NCI-H510A treated with DMSO at 0.1 percent for 48 hours (cell line): Measurements from ENCODE around the gene CPED1.
"Not testable (repeated sequence)": the region's sequence is repeated elsewhere in the genome, so short reads cannot be mapped to it uniquely, and the experiment has no call there.

Experiments
- DNase-seq: peaks from one replicate; lab custom pipeline; 2025; lab: John Stamatoyannopoulos, UW

Gene CPED1

GRCh38 chr7:121020249-121020988 lies 31.9 kb downstream of the CPED1 start:
- no peak for DNase-seq

DNA sequence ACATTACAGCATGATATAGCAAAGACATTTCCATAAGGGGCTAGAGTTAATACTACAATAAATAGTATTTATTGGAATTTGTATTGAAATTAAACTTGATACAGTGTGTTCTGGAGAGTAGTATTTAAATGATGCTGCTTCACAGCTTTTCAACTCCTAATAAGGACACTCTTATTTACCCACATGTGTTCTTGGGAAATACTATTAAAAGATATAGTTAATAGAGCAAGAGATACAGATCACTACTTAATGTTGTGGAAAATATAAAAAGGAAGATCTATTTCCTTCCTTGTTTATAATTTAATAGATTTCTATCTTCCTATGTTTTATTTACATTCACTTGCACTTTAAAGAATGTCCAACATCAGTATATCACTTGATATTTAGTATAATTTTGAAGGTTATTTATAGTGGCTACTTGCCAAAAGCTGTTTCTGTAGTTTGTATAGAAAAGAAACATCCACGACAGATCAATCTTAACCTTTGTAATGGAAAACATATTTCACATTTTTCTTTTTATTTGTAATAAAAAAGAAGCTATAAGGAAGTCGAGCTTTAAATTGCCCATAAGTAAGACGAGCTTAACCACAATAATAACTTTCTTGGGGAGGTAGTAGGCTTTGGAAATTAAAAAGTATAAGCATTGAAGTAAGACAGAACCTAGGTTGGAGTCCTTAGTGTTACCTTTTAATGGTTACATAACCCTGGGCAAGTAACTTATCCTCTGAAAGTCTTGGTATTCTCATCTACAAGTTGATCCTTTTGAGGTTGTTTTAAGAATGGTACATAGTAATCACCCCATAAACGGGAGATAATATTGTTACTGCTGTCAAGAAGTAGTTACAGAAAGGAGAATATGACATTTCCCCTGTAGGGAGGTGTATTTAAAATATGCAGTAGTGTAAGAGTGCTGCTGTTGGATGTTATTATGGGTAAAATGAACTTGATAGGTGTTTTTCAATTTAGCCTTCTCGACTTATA lies 32.8 kb downstream of the CPED1 start:
- no peak for DNase-seq

DNA sequence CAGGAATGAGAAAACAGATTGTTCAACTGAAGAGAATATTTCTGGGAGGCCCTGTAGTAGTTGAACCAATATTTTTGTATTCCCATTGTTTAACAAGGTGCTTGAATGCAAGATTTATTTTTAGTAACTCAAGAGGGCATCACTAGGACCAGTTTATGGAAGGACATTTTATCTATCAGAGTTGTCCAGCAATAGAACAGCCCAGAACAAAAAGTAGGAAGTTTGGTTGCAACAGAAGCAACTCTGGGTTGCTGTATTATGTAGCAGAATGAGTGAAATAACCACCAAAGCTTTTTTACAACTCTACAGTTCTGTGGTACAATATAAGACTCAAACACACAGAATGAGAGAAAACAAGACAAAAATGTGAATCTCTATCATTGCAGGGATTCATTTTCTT lies 34.7 kb downstream of the CPED1 start:
- no peak for DNase-seq

- no peak for DNase-seq
These were observed 35.4 kb downstream of the CPED1 start for GRCh38 chr7:121023683-121024511.

DNA sequence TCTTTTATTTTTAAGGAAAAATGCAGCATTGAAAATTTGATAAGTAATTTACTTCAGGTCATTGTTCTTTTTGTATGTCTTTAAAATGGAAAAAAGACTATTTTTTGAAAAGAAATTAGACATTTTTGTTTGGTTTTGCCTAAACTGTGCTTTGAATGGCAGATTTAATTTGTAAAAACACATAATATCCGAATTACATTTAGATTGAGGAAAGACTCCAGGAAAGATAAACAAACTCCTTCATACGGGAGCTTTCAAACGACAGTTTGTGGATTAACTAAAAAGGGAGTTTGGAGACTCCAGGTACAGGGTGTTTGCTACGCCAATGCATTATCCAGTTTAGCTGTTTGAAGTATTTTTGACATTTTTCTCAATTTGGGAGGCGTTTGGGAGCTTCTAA lies 36.1 kb downstream of the CPED1 start:
- DNase-seq, result no peak

GRCh38 chr7:121026159-121026558 lies 37.6 kb downstream of the CPED1 start:
- no peak for DNase-seq

GRCh38 chr7:121026577-121027111 lies 38.1 kb downstream of the CPED1 start:
- no peak for DNase-seq

DNA sequence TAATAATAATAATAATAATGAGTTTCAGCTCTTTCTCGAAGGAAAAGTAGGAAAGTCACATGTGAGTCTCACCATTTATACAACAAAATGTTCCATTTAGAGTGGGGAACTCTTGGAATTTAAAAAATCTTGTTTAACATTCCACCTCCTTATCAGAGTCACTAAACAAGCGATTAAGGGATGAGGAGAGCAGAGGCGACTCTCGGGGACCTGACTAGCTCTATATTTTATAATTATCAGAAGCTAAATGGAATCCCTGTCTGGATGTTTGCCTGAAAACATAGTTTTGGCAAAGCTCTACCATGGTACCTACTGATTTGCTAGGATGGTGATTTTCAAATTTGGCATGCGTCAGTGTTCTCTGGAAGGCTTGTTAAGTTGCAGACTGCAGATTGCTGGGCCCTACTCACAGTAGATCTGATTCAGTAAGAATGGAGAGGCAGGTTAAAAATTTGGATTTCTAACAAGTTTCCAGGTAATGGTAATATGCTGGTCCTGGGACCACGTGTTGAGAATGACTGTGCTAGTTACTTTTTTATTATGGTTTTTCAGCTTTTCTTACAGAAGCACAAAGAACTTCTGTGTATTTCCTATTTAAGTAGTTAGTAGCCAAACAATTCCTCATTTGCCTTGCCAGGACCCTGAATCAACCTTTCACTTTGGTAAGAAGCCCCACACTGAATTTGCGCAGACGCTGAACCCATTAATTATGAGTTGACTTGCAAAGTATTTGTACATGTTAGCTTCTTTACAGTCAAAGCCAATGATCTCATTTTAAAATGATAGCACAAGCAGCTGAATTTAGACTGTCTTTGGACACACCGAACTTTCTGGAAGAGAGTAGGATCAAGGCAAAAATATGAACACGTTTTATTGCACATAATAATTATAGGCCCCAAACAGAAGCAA lies 39.5 kb downstream of the CPED1 start:
- DNase-seq, result no peak

DNA sequence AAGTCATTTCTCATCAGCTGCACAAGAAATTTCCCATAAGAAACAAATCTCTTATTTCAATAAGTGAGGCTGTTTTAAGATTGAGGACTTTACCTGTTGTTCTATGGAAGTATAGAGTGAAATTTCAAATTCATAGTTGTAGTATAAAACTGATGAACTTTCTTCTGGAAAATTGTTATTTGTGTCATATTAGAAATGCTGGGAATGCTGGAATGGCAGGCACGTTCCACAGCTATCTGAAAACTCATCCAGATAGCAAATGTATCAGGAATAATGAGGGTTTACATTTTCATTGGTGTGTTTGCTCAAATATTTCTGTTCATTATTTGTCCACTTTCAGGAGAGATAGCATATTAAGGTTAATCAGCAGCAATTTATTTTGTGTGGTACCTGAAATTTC lies 40.8 kb downstream of the CPED1 start:
- no peak for DNase-seq

DNA sequence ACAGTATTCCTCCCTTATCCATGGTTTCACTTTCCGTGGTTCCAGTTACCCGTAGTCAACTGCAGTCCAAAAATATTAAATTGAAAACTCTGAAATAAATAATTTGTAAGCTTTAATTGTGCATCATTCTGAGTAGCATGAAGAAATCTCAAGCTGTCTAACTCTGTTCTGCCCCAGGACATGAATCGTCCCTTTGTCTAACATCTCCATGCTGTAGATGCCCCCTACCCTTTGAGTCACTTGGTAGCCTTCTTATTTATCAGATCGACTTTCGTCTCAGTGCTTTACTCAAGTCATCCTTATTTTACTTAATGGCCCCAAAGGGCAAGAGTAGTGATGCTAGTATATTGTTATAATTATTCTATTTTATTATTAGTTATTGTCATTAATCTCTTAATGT lies 41.8 kb downstream of the CPED1 start:
- no peak for DNase-seq

DNA sequence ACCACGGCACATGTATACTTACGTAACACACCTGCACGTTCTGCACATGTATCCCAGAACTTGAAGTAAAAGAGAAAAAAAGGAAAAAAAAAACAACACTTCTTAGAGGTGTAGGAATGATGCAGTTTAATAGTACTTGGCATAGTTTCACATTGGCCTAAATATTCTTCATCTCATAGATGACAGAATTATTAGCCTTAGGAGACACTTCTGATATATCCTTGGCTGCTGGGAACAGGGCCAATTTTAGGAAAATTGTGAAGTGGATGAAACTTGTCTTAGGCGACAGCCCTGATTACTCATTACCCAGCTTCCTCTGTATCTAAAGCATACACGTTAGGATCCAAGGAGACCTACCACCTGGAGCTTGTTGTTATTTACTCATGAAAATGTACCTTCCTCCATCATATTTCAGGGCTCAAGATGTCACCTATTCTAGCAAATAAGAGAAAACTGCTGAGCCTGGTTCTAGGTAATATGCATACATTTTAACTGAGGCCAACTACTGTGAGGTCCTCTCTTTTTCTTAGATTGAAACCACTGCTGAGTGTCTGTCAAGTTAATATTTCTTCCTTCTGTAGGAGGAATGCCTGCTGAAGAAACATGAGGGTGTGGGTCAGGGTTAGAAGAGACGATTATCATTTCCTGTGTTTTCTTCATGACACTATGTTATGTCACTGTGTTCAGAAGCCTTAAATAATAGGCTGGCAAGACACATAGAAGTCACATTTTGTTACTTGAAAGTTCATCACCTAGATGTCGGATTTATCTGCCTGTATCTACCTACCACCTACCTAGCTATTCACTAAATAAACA lies 44.3 kb downstream of the CPED1 start:
- DNase-seq, result no peak

DNA sequence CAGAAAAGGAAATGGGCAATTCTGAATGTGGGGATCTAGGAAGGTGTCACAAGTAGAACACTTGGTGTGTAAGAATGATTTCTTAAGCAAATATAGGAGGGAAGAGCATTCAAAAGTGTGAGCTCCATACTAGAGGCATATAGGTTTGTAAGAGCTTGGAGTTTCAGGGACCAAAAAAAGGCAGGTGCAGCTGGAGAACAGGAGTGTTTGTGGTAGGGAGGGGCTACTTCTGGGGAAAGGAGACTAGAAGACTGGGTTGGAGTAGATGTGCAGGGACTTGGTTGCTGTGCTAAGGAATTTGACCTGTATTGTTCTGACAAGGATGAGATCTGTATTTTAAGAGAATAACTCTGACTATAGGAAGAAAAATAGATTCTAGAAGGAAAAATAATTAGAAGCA lies 46.4 kb downstream of the CPED1 start:
- DNase-seq, result no peak

GRCh38 chr7:121036776-121037175 lies 48.3 kb downstream of the CPED1 start:
- DNase-seq, result not testable (repeated sequence)

DNA sequence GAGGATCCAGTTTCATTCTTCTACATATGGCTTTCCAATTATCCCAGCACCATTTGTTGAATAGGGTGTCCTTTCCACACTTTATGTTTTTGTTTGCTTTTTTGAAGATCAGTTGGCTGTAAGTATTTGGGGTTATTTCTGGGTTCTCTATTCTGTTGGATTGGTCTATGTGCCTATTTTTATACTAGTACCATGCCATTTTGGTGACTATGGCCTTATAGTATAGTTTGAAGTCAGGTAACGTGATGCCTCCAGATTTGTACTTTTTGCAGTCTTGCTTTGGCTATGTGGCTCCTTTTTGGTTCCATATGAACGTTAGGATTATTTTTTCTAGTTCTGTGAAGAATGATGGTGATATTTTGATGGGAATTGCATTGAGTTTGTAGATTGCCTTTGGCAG lies 48.8 kb downstream of the CPED1 start:
- not testable (repeated sequence) for DNase-seq

GRCh38 chr7:121037957-121038716 lies 49.6 kb downstream of the CPED1 start:
- DNase-seq, result no peak

- DNase-seq, result no peak
These were observed 50.4 kb downstream of the CPED1 start for GRCh38 chr7:121038717-121039509.

GRCh38 chr7:121039510-121039822 lies 51.0 kb downstream of the CPED1 start:
- DNase-seq, result no peak

- no peak for DNase-seq
These were observed 51.5 kb downstream of the CPED1 start for GRCh38 chr7:121039994-121040393.
